GM21423 (cell line): ENCODE data around the gene IKBKE.

Experiments used
- ATAC-seq: cut with Tn5 transposase; IDR thresholded peaks from one replicate; pipeline ENCODE4 v1.9.1; 2021; ENCODE audit warnings: mild to moderate bottlenecking, moderate library complexity; ENCODE audit not compliant: unreplicated experiment

The IKBKE gene

GRCh38 chr1:206469933-206470691 lies at the start of gene IKBKE:
TSS of gene IKBKE (plus strand) at chr1:206470476. CDS start at chr1:206473228, 2,752 bp downstream.
- peak; percentile 52 for ATAC-seq

GRCh38 chr1:206421616-206422340 lies 48.5 kb upstream of the IKBKE start:
- ATAC-seq: no peak

- ATAC-seq: no peak
Measured at GRCh38 chr1:206422525-206422924, 47.8 kb upstream of the IKBKE start.

GRCh38 chr1:206427291-206427690 lies 43.0 kb upstream of the IKBKE start:
- ATAC-seq: no peak

- ATAC-seq: no peak
Measured at GRCh38 chr1:206429421-206429820, 40.9 kb upstream of the IKBKE start.

- peak; percentile 90 for ATAC-seq
Measured at GRCh38 chr1:206430031-206430983, 40.0 kb upstream of the IKBKE start.

GRCh38 chr1:206435445-206435844 lies 34.8 kb upstream of the IKBKE start:
- ATAC-seq: no peak

GRCh38 chr1:206438554-206438953 lies 31.7 kb upstream of the IKBKE start:
- no peak for ATAC-seq

GRCh38 chr1:206439205-206439604 lies 31.1 kb upstream of the IKBKE start:
- ATAC-seq: no peak

- ATAC-seq: no peak
Measured at GRCh38 chr1:206441336-206441967, 28.8 kb upstream of the IKBKE start.

GRCh38 chr1:206442101-206442500 lies 28.2 kb upstream of the IKBKE start:
- ATAC-seq: no peak

GRCh38 chr1:206445116-206445515 lies 25.2 kb upstream of the IKBKE start:
- no peak for ATAC-seq

- no peak for ATAC-seq
Measured at GRCh38 chr1:206445911-206446356, 24.3 kb upstream of the IKBKE start.

- ATAC-seq: no peak
Measured at GRCh38 chr1:206446688-206447421, 23.4 kb upstream of the IKBKE start.

GRCh38 chr1:206447422-206447765 lies 22.9 kb upstream of the IKBKE start:
- ATAC-seq: no peak

GRCh38 chr1:206447792-206448191 lies 22.5 kb upstream of the IKBKE start:
- ATAC-seq: no peak

GRCh38 chr1:206448471-206448870 lies 21.8 kb upstream of the IKBKE start:
- no peak for ATAC-seq

- ATAC-seq: no peak
Measured at GRCh38 chr1:206449565-206449964, 20.7 kb upstream of the IKBKE start.

- ATAC-seq: no peak
Measured at GRCh38 chr1:206450281-206450680, 20.0 kb upstream of the IKBKE start.

- no peak for ATAC-seq
Measured at GRCh38 chr1:206451134-206451686, 19.1 kb upstream of the IKBKE start.
